ENCODE results near the gene NKAIN2.

The NKAIN2 gene

GRCh38 chr6:124799638-124800037, 996.0 kb downstream of the NKAIN2 start:
- Mint-ChIP-seq H3K9me3 (no peaks in the 10 kb centered on the region), H3K4me1 (ENCODE audit: low read depth) (no peaks in the 10 kb centered on the region), H3K36me3 (ENCODE audit: low read depth) (no peaks in the 10 kb centered on the region), H3K27ac (no peak overlapping the region), H3K4me3 (no peak overlapping the region), H3K27me3 (no peaks in the 10 kb centered on the region)
- no peak for DNase-seq

DNA sequence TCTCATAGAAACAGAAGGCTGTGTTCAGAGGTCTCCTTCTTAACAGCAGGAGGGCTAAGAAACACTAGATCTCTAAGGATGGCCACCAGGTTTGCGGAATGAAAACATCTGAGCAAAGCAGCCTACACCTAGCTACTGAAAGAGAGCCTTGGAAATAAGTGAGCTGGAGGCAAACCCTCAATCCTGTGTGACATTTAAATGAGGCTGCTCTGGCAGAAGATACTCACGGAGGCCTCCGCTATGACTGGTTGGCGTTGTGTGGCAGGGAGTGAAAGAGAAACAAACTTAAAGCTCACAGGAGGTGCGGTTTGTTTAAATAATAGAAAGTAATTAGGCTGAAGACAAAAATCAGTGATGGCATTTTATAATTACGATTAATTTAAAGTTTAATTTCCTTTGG, 996.6 kb downstream of the NKAIN2 start:
- no peaks in the 10 kb centered on the region for H3K4me1 Mint-ChIP-seq (ENCODE audit: low read depth)
- no peaks in the 10 kb centered on the region for H3K36me3 Mint-ChIP-seq (ENCODE audit: low read depth)
- H3K27me3 Mint-ChIP-seq = no peaks in the 10 kb centered on the region
- no peak overlapping the region for H3K4me3 Mint-ChIP-seq
- H3K27ac Mint-ChIP-seq = no peak overlapping the region
- no peak for DNase-seq
- H3K9me3 Mint-ChIP-seq = no peaks in the 10 kb centered on the region

DNA sequence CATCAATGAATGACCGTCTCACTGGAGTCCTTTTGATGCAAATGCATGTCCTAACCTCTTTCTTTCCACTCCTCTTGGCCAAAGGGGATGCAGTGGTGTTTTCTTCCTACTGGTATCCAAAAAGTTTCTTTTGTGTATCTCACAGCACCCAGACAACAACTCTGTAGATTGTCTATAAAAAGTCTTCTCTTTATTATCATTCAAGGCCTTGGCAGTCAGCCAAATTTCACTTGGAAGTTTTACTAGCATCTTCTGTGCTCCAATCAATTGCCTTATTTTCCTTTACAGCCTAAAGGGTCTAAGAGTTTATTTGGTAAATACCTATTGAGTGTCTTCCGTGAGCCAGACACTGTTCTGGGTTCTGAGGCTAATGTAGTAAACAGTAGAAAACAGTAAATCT, 1008.4 kb downstream of the NKAIN2 start:
- Mint-ChIP-seq H3K36me3 (ENCODE audit: low read depth) (no peaks in the 10 kb centered on the region), H3K4me3 (no peak overlapping the region), H3K27me3 (no peaks in the 10 kb centered on the region), H3K4me1 (ENCODE audit: low read depth) (no peaks in the 10 kb centered on the region), H3K27ac (no peak overlapping the region), H3K9me3 (no peaks in the 10 kb centered on the region)
- DNase-seq = no peak

- no peak for DNase-seq
- peaks cover 3% of the 10 kb centered on the region for H3K27me3 Mint-ChIP-seq
- H3K36me3 Mint-ChIP-seq (ENCODE audit: low read depth) = no peaks in the 10 kb centered on the region
- H3K4me3 Mint-ChIP-seq = no peak overlapping the region
- H3K27ac Mint-ChIP-seq = no peak overlapping the region
- no peaks in the 10 kb centered on the region for H3K9me3 Mint-ChIP-seq
- H3K4me1 Mint-ChIP-seq (ENCODE audit: low read depth) = no peaks in the 10 kb centered on the region
These were observed 1015.7 kb downstream of the NKAIN2 start for GRCh38 chr6:124819346-124819745.

DNA sequence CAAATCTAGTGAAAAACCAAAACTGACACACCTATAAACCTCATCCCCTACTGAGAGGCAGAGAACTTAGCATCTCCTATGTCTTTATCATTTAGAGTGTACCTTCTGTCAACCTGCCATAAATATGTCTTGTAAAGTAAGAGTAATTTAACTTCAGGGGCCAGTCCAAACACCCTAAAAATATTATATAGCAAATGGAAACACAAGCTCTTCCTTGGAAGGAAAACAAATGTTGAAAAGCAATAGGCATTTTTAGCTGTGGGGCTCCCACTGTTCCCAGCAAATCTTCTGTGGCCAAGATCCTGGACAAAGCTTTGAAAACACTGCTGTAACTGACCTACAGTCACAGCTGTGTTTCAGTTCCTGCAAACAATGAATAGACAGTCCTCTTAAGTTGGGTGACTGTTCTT, 1018.5 kb downstream of the NKAIN2 start:
- no peaks in the 10 kb centered on the region for H3K36me3 Mint-ChIP-seq (ENCODE audit: low read depth)
- H3K27me3 Mint-ChIP-seq = peaks cover 3% of the 10 kb centered on the region
- H3K27ac Mint-ChIP-seq = no peak overlapping the region
- DNase-seq = no peak
- H3K4me3 Mint-ChIP-seq = no peak overlapping the region
- no peaks in the 10 kb centered on the region for H3K9me3 Mint-ChIP-seq
- no peaks in the 10 kb centered on the region for H3K4me1 Mint-ChIP-seq (ENCODE audit: low read depth)

DNA sequence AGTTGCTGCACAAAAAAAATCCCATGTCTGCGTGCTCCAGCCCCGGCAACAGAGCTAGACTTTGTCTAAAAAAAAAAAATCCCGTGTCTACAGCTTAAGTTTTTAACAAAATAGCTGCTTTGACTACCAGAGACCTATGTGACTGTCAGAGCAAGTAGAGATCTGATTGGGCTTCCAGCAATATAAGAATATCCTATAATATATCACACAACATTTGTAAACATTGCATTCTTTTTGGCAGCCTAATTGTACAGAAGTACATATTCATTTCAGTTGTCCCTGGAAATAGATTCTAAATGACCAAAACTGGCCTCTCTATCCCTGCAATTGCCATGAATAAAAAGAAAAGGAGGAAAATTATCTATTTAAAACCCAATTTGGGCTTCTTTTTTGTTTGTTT, 1019.1 kb downstream of the NKAIN2 start:
- H3K9me3 Mint-ChIP-seq = no peaks in the 10 kb centered on the region
- DNase-seq = no peak
- no peak overlapping the region for H3K4me3 Mint-ChIP-seq
- H3K27me3 Mint-ChIP-seq = peaks cover 3% of the 10 kb centered on the region
- H3K4me1 Mint-ChIP-seq (ENCODE audit: low read depth) = no peaks in the 10 kb centered on the region
- no peak overlapping the region for H3K27ac Mint-ChIP-seq
- no peaks in the 10 kb centered on the region for H3K36me3 Mint-ChIP-seq (ENCODE audit: low read depth)

DNA sequence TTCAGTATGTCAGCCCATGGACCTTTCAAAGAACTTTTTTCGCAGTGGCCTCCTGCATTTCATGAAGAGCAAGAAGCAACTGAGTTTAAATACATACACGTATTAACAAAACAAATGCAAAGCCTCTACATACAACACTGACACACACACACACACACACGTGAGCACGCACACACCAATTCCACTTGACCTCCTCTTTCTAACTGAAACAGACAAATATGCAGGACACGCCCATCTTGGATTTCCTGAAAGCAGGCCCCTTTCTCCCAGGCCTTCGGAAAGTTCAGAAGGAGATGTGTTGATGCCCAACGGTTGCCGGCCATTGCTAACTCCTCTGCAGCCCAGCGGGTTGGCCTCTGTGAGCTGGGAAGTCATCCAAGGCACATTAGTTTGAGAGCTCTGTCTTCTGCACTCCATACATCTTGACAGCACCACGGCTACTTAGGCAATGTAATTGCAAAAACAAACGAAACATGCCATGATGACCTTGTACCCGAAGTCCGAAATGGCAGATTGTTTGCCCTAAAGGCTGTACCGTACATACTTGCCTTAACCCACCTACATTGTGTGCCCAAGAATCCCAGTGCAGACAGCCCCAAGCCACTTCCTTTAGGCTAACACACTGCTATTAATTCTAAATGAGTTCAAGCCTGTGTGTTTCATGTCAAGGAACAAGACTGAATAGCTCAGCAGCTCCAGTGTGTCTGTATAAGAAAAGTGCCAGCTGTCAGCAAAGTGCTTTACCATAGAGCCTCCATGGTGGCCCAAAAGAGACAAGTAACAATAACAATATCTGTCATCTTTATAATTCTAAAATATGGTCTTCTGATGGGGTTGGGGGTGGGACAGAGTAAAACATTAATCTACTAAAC, 1019.8 kb downstream of the NKAIN2 start:
- peaks cover 3% of the 10 kb centered on the region for H3K27me3 Mint-ChIP-seq
- H3K36me3 Mint-ChIP-seq (ENCODE audit: low read depth) = no peaks in the 10 kb centered on the region
- H3K4me1 Mint-ChIP-seq (ENCODE audit: low read depth) = no peaks in the 10 kb centered on the region
- H3K9me3 Mint-ChIP-seq = no peaks in the 10 kb centered on the region
- DNase-seq = no peak
- H3K27ac Mint-ChIP-seq = no peak overlapping the region
- no peak overlapping the region for H3K4me3 Mint-ChIP-seq

- Mint-ChIP-seq H3K4me1 (ENCODE audit: low read depth) (no peaks in the 10 kb centered on the region), H3K9me3 (no peaks in the 10 kb centered on the region), H3K27me3 (no peaks in the 10 kb centered on the region), H3K4me3 (no peak overlapping the region), H3K27ac (no peak overlapping the region), H3K36me3 (ENCODE audit: low read depth) (no peaks in the 10 kb centered on the region)
- no peak for DNase-seq
These were observed 1021.9 kb downstream of the NKAIN2 start for GRCh38 chr6:124825564-124825963.

DNA sequence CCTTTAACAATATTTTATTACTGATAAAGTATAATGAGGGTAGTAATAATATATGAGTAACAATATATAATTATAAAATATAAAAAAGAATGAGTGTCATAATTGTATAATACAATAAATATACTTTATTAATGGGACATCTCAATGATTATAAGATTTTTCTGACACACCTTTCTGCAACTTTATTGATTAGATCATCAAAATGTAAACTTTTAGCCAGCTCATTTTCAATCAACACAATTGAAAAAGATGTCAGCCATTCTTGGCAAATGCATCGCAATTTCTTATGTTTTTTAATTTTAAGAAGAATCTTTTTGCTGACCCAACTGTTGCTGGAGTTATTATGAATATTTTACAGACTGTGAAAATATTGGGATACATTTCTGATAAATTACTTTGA, 1026.2 kb downstream of the NKAIN2 start:
- Mint-ChIP-seq H3K4me3 (no peak overlapping the region), H3K27ac (no peak overlapping the region), H3K9me3 (no peaks in the 10 kb centered on the region), H3K27me3 (no peaks in the 10 kb centered on the region), H3K36me3 (ENCODE audit: low read depth) (no peaks in the 10 kb centered on the region), H3K4me1 (ENCODE audit: low read depth) (no peaks in the 10 kb centered on the region)
- no peak for DNase-seq

GRCh38 chr6:124830506-124830905, 1026.8 kb downstream of the NKAIN2 start:
- Mint-ChIP-seq H3K4me1 (ENCODE audit: low read depth) (no peaks in the 10 kb centered on the region), H3K27ac (no peak overlapping the region), H3K36me3 (ENCODE audit: low read depth) (no peaks in the 10 kb centered on the region), H3K4me3 (no peak overlapping the region), H3K27me3 (no peaks in the 10 kb centered on the region), H3K9me3 (no peaks in the 10 kb centered on the region)
- no peak for DNase-seq

- no peak for DNase-seq
- H3K36me3 Mint-ChIP-seq (ENCODE audit: low read depth) = no peaks in the 10 kb centered on the region
- H3K27me3 Mint-ChIP-seq = peaks cover 3% of the 10 kb centered on the region
- no peak overlapping the region for H3K27ac Mint-ChIP-seq
- no peaks in the 10 kb centered on the region for H3K9me3 Mint-ChIP-seq
- H3K4me3 Mint-ChIP-seq = no peak overlapping the region
- no peaks in the 10 kb centered on the region for H3K4me1 Mint-ChIP-seq (ENCODE audit: low read depth)
These were observed 1050.8 kb downstream of the NKAIN2 start for GRCh38 chr6:124854338-124854922.

GRCh38 chr6:124857746-124858145, 1054.1 kb downstream of the NKAIN2 start:
- H3K9me3 Mint-ChIP-seq = no peaks in the 10 kb centered on the region
- H3K36me3 Mint-ChIP-seq (ENCODE audit: low read depth) = no peaks in the 10 kb centered on the region
- no peak overlapping the region for H3K27ac Mint-ChIP-seq
- DNase-seq = no peak
- peaks cover under 1% of the 10 kb centered on the region for H3K27me3 Mint-ChIP-seq
- H3K4me1 Mint-ChIP-seq (ENCODE audit: low read depth) = no peaks in the 10 kb centered on the region
- no peak overlapping the region for H3K4me3 Mint-ChIP-seq

GRCh38 chr6:124858564-124858963, 1054.9 kb downstream of the NKAIN2 start:
- no peak overlapping the region for H3K4me3 Mint-ChIP-seq
- H3K9me3 Mint-ChIP-seq = no peaks in the 10 kb centered on the region
- peaks cover 2% of the 10 kb centered on the region for H3K27me3 Mint-ChIP-seq
- H3K27ac Mint-ChIP-seq = no peak overlapping the region
- no peak for DNase-seq
- no peaks in the 10 kb centered on the region for H3K36me3 Mint-ChIP-seq (ENCODE audit: low read depth)
- no peaks in the 10 kb centered on the region for H3K4me1 Mint-ChIP-seq (ENCODE audit: low read depth)

DNA sequence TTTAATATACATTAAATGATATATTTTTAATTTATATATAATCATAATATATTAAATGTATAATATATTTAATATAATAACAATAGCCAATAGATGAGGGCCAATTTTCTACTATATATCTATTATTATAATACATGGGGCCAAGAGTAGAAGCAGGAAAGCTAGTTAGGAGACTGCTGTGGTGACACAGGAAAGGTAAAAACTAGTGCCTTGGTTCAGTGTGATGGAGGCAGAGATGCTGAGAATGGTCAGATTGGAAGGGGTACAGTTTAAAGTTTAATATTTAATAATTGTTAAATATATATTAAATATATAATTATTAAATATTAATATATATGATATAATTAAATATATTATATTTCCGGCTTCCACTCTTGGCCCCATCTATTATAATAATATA, 1055.7 kb downstream of the NKAIN2 start:
- Mint-ChIP-seq H3K9me3 (no peaks in the 10 kb centered on the region), H3K27ac (no peak overlapping the region), H3K4me3 (no peak overlapping the region), H3K4me1 (ENCODE audit: low read depth) (no peaks in the 10 kb centered on the region), H3K36me3 (ENCODE audit: low read depth) (no peaks in the 10 kb centered on the region), H3K27me3 (peaks cover 2% of the 10 kb centered on the region)
- DNase-seq = no peak

- Mint-ChIP-seq H3K27ac (no peak overlapping the region), H3K4me3 (no peak overlapping the region), H3K4me1 (ENCODE audit: low read depth) (no peaks in the 10 kb centered on the region), H3K36me3 (ENCODE audit: low read depth) (no peaks in the 10 kb centered on the region), H3K9me3 (no peaks in the 10 kb centered on the region), H3K27me3 (peaks cover 2% of the 10 kb centered on the region)
- no peak for DNase-seq
These were observed 1062.4 kb downstream of the NKAIN2 start for GRCh38 chr6:124866040-124866439.
